ENCODE data around the gene TNIK.

The TNIK gene

GRCh38 chr3:171274222-171274621 is 186.0 kb downstream of the TNIK start:
- no peak for DNase-seq

DNA sequence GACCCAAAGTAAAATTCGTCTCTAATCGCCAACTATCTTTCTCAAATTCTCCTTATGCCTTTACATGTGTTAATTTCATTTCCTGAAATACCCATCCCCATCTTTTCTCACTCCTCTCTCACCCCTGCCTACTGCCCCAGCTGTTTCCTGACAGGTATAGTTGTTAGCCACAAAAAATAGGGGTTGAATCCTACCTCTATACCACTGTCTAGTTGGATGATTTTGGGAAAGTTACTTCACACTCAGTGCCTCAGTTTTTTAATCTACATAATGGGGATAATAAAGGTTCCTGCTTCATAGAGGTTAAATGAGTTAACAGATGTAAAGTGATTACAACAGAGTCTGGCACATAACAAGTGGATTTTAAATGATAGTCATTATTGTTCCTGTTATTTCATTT is 189.7 kb downstream of the TNIK start:
- DNase-seq = no peak

DNA sequence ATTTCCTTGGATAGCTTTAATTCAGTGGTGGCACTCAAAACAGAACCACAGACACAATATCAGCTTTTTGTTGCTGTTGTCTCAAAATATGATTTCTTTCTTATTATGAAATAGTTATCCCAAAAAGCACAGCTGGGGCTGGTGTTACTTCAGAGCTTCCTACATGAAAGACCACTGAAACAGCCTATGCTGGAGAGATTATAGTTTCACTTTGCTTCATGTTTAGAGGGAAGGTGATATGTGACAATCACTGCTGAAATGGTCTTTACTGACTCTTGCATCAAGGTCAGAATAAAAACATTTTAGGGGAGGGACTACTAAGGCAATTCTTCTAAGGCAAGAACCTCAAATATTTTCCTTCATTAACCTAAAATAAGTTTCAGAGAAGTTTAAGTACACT is 190.7 kb downstream of the TNIK start:
- no peak for DNase-seq

DNA sequence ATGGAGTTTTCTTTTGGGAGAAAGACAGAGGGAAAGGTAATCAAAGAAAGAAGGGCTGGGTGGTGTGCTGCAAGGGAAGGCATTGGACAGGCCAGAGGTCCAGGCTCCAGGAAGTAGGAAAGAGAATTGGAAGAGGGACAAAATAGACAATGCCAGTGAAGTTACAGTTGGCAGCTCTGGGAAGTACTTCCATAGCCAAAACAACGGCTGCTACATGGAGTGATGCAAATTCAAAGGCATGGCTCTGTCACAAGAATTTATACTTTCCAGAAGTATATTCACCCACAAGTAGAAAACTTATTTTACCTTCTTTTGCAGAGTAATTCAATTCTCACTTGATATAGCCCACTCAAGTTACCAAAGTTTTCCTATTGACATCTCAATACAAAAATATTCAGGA is 191.5 kb downstream of the TNIK start:
- DNase-seq = no peak

DNA sequence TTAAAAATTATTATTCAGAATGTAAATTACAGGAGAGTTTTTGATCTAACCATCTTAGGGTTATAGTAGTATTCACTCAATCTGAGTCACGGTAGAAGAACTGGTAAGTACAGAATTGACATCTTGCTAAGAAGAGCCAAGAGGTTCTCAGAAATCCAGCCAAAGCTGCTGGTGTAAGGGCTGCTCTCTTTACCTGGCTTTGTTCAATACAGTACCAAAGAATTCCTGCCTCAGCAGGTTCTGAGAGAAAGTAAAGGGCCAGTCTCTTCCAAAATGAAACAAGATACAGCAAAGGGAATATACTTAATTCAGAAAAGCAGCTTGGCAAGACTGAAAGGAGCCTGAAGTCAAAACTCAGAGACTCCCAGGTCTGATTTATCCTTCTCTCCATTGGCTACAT is 193.1 kb downstream of the TNIK start:
- no peak for DNase-seq

- DNase-seq = no peak
These were observed 193.5 kb downstream of the TNIK start for GRCh38 chr3:171266740-171267073.

GRCh38 chr3:171266034-171266739 is 194.0 kb downstream of the TNIK start:
- DNase-seq = no peak

DNA sequence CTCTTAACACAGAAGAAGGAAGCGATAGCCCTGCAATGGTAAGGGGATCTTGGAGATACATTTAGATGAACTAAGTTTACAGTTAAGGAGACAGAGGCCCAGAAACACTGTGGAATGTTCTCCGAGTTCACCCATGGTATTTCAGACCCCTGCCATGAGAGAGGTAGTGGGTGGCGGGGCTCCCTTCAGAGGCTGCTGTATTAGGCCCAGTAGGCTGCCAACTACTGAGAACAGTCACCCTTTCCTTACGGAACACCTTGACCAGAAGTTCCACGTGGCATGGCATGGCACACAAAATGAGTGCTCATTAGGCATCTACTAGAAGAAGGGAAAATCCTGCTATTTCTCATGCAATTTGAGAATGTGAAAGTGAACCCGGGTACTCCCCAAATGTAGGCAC is 195.4 kb downstream of the TNIK start:
- DNase-seq = no peak

DNA sequence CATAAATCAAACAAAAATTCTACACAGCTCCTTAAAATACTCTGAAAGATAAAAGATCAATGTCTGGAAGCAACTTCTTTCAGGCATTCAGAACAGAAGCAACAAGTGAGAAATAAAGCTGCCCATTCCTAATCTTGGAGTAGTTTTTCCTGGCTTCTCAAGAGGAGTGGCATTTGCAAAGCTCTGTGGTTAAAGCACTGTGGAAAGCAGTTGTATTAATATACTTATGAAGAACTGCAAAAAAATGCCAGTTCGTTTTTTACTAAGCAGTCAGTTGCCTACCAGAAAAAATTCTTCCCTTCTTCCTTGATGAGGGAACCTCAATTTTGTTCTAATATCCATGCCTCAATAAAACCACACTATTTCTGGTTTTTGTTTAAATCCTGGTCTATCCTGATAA is 197.8 kb downstream of the TNIK start:
- no peak for DNase-seq

DNA sequence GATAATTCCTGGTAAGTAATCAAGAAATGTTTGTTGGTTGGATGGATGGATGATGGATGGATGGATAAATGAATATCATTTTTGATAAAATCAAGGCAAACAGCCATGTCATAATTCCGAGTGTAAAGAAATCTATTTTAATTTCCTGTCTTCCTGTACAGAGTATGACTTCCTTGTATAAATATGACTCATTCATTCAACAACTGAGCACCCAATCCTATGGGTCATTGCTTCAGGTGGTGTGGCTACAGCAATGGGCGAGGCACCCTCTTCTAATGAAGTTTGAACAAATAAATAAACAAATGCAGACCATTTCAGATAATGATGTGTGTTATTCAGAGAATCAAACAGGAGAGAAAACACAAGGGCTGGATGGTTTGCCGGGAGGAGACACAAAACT is 198.7 kb downstream of the TNIK start:
- DNase-seq = no peak

GRCh38 chr3:171260899-171261298 is 199.3 kb downstream of the TNIK start:
- DNase-seq = no peak

DNA sequence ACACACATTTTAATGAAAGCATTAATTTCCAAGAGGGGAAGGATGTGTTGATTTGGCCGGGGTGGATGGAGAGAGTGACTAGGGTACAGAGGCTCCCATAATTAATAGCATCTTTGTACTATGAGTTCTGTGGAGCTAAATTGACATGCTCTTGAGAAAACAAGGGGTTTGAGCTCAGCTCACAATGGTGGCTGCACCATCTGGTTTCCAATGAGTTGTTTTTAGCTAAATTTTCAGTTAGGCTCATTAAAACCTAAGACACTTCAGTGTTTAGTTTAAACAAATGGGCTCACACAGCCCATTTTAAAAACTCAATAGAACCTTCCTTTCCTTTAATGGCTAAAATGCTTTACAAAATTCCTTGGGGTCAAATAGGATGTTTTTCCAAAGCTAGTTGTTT is 199.7 kb downstream of the TNIK start:
- DNase-seq = no peak

- no peak for DNase-seq
These were observed 201.9 kb downstream of the TNIK start for GRCh38 chr3:171258316-171258715.

DNA sequence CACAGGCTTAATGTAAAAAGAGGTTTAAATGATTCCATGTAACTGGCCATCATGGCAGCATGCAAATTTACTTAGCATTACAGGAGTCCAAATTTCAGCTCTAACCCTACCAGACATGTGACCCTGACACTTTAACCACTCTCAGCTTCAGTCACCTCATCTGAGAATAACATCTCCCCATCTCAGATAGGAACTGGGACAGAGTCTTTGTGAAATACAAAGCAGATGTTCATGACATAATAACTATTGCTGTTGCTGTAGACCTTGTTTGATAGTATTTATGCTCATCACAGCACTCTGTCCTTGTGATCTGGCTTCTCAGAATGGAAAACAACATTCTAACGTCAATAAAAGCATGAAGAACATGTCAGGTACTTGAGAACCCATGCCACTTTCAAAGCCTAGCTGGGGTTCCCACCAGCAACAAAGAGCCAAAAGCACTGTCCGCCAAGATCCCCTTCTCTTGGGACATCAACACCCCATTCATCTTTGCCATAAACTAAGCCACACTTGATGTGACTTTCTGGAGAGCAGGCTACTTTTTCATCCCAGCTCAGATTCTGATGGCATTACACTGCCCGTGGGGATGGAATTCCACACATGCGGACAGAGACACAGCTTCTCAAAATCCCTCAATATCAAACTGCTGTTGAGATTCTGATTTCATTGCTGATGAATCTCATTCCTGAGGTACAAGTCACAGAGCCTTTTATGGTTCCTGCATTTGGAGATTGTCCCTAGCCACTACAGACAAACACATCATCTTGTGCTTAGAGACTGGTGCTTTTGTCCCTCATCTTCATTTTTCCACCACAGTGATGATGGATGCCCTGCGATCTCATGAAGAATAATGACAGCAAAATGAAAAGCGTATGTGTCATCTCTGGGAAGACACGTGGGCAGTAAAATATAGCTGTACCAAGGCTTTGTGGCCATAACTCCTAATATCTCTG is 202.7 kb downstream of the TNIK start:
- DNase-seq = no peak

DNA sequence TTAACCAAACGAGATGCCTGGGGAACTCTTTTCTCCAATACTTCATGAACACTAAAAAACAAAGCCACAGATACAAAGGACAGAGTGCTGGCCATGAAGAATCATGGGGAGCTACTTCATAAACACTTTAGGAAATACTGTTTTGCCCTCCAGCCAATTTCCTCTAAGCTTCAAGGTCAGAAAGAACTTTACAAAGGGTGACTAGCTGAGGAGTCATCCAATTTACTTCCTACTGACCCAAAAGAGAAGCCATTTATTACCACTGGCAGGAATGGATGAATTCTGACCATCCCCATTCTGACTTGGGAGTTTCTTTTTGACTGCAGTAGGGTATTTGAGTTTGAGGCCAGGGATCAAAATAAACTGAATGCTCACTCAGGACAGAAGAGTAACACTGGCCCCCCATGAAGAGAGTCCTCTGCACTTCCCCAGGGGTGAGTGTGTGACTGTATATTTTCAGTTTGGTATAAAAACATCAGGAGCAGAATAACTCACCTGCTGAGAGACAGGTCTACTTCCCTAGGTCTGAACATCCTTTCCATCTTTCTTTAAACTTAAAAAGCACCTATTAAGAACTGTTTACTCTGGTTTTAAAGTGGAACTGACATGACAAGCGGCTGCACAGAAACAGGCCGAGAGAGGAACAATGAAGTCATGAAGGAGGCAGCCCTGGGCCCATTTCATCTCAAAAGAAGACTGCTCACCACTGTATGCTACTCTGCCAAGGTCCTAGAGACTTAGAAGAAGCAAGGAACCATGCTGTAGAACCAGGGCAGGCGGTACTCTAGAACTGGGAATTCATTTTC is 203.6 kb downstream of the TNIK start:
- DNase-seq = no peak

DNA sequence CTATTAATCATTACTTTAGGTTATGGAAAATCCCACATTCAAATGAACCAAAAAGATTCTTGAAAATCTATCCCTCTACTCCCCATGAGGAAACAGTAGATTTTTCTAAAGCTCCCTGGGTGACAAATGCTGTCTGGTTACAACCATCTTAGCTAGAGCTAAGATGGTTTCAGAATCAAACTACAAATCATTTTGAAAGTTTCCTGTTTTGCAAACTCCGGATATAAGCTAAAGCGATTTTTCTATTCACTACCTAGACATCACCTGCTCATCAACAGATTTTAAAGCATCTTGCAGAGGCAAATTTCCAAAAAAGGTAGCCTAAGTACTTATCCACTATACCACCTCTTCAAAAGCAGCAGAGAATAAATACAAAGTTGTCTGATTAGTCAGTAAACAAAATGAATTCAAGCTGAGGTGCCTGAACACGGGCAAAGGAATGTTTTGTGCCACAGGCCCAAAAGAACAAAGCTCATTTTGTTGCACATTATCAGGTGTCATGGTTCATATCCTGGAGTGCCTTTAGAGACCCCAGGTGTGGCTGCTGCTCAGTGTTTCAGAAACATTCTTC is 204.9 kb downstream of the TNIK start:
- DNase-seq = no peak

- DNase-seq = no peak
These were observed 205.9 kb downstream of the TNIK start for GRCh38 chr3:171254315-171254714.

DNA sequence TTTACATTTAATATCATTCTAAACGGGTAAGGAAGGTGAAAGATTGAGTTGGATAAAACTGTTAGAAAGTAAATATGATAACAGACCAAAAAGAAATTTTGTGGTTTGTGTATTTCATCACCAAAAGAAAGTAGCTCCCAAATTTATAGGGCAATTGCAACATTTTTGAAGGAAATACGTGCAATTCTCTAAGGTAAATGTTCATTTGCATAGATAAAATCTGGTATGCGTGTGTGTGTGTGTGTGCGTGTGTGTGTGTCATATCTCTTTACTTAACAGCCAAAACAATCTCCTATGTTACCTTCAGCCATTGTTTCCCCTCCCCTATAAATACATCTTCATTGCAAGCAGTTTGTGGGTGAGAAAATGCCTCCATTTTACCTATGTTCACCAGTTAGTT is 208.4 kb downstream of the TNIK start:
- DNase-seq = no peak

- DNase-seq = no peak
These were observed 209.8 kb downstream of the TNIK start for GRCh38 chr3:171250444-171250843.

GRCh38 chr3:171249245-171249644 is 211.0 kb downstream of the TNIK start:
- DNase-seq = no peak

GRCh38 chr3:171248426-171249111 is 211.6 kb downstream of the TNIK start:
- no peak for DNase-seq
